GM18508 (cell line): Measurements from ENCODE around the gene CUTA.

ENCODE experiments used
- ATAC-seq: cut with Tn5 transposase; IDR thresholded peaks from one replicate; pipeline ENCODE4 v1.9.1; 2021; ENCODE audit warnings: moderate number of reproducible peaks; ENCODE audit not compliant: insufficient read depth, unreplicated experiment

CUTA gene

GRCh38 chr6:33425668-33426577, 8.0 kb upstream of the CUTA start:
- no peak for ATAC-seq

- no peak for ATAC-seq
Observed at GRCh38 chr6:33424855-33425667, 7.2 kb upstream of the CUTA start.

- no peak for ATAC-seq
Observed at GRCh38 chr6:33423777-33424176, 5.9 kb upstream of the CUTA start.

GRCh38 chr6:33421344-33421643, 3.4 kb upstream of the CUTA start:
- no peak for ATAC-seq

- no peak for ATAC-seq
Observed at GRCh38 chr6:33420491-33421343, 2.8 kb upstream of the CUTA start.

GRCh38 chr6:33419580-33420490, 1.9 kb upstream of the CUTA start, which contains the start of gene SYNGAP1:
SYNGAP1 (plus strand) TSS chr6:33420065; CDS start chr6:33420265, 200 bp downstream.
- no peak for ATAC-seq

- no peak for ATAC-seq
Observed at GRCh38 chr6:33418690-33419291, 884 bp upstream of the CUTA start.

GRCh38 chr6:33417128-33417902, 592 bp downstream of the CUTA start:
- no peak for ATAC-seq

- no peak for ATAC-seq
Observed at GRCh38 chr6:33416386-33417127, 1.4 kb downstream of the CUTA start.

- ATAC-seq, result no peak
Observed at GRCh38 chr6:33415831-33416230, 2.1 kb downstream of the CUTA start.

GRCh38 chr6:33414592-33415271, 3.2 kb downstream of the CUTA start:
- no peak for ATAC-seq

- ATAC-seq, result no peak
Observed at GRCh38 chr6:33413241-33414120, 4.4 kb downstream of the CUTA start.

GRCh38 chr6:33412140-33413009, 5.5 kb downstream of the CUTA start:
- ATAC-seq, result no peak

GRCh38 chr6:33411632-33412005, 6.3 kb downstream of the CUTA start:
- no peak for ATAC-seq
